ENCODE measurements around the gene CCNY.

The CCNY gene

GRCh38 chr10:35331894-35332640 lies 4.2 kb upstream of the CCNY start:
- DNase-seq (ENCODE audit: low read depth in 2 of 2) = peak; percentile 48 to 55

GRCh38 chr10:35334297-35334696 lies 2.0 kb upstream of the CCNY start:
- DNase-seq (ENCODE audit: low read depth in 2 of 2) = no peak

- DNase-seq (ENCODE audit: low read depth in 2 of 2) = no peak
These were observed 901 bp upstream of the CCNY start for GRCh38 chr10:35335133-35336083.

- no peak for DNase-seq (ENCODE audit: low read depth in 2 of 2)
These were observed 863 bp downstream of the CCNY start for GRCh38 chr10:35336921-35337823.

GRCh38 chr10:35339942-35340341 lies 3.6 kb downstream of the CCNY start:
- DNase-seq (ENCODE audit: low read depth in 2 of 2) = no peak

GRCh38 chr10:35340975-35341374 lies 4.7 kb downstream of the CCNY start:
- no peak for DNase-seq (ENCODE audit: low read depth in 2 of 2)

- no peak for DNase-seq (ENCODE audit: low read depth in 2 of 2)
These were observed 5.2 kb downstream of the CCNY start for GRCh38 chr10:35341521-35341920.

GRCh38 chr10:35342183-35342753 lies 6.0 kb downstream of the CCNY start:
- DNase-seq (ENCODE audit: low read depth in 2 of 2) = no peak

GRCh38 chr10:35343739-35344138 lies 7.4 kb downstream of the CCNY start:
- no peak for DNase-seq (ENCODE audit: low read depth in 2 of 2)

- DNase-seq (ENCODE audit: low read depth in 2 of 2) = no peak
These were observed 9.1 kb downstream of the CCNY start for GRCh38 chr10:35345383-35345742.

GRCh38 chr10:35346248-35346647 lies 9.9 kb downstream of the CCNY start:
- DNase-seq (ENCODE audit: low read depth in 2 of 2) = no peak

GRCh38 chr10:35347121-35347562 lies 10.8 kb downstream of the CCNY start:
- DNase-seq (ENCODE audit: low read depth in 2 of 2) = no peak

- no peak for DNase-seq (ENCODE audit: low read depth in 2 of 2)
These were observed 11.7 kb downstream of the CCNY start for GRCh38 chr10:35347899-35348608.

- no peak for DNase-seq (ENCODE audit: low read depth in 2 of 2)
These were observed 12.5 kb downstream of the CCNY start for GRCh38 chr10:35348609-35349388.

GRCh38 chr10:35349389-35349915 lies 13.1 kb downstream of the CCNY start:
- no peak for DNase-seq (ENCODE audit: low read depth in 2 of 2)

GRCh38 chr10:35351021-35351420 lies 14.7 kb downstream of the CCNY start:
- DNase-seq (ENCODE audit: low read depth in 2 of 2) = no peak

GRCh38 chr10:35352097-35352496 lies 15.8 kb downstream of the CCNY start:
- DNase-seq (ENCODE audit: low read depth in 2 of 2) = no peak

GRCh38 chr10:35352512-35352911 lies 16.2 kb downstream of the CCNY start:
- no peak for DNase-seq (ENCODE audit: low read depth in 2 of 2)

- DNase-seq (ENCODE audit: low read depth in 2 of 2) = no peak
These were observed 17.1 kb downstream of the CCNY start for GRCh38 chr10:35353395-35353794.

- DNase-seq (ENCODE audit: low read depth in 2 of 2) = no peak
These were observed 17.5 kb downstream of the CCNY start for GRCh38 chr10:35353805-35354204.

Data from fibroblast of skin of left biceps (primary cell).